Endothelial cell of umbilical vein (primary cell): Measurements from ENCODE around the gene KIF17. TPM values are rescaled to one million over a fixed set of nuclear protein-coding genes. Genes with fewer than 3 reads are reported as not detected.

Experiments used
- BruUV-seq: library from RNA; stranded (reverse); fragments of 400-500 nt; replicated peaks from 2 replicates; lab custom pipeline; 2021; lab: Mats Ljungman, UMichigan
- CTCF ChIA-PET: fragments of 300-600, 350-600 bp; sonication (Branson Sonifier 250); formaldehyde crosslinking; loops from one replicate; lab custom pipeline; 2021; ENCODE audit warnings: antibody characterized with exemption, inconsistent platforms; lab: Charles Lee
- POLR2A ChIA-PET: fragments of 300-600, 350-600 bp; sonication (Branson Sonifier 250); formaldehyde crosslinking; loops from one replicate; lab custom pipeline; 2021; ENCODE audit warnings: antibody characterized with exemption, inconsistent platforms; lab: Charles Lee
- DNase-seq: peaks from one replicate; pipeline ENCODE4 v3.0.0-alpha.2; 2011; ENCODE audit warnings: low read depth, low spot score
- FAIRE-seq: peaks from 2 replicates; lab custom pipeline; 2011; peaks lifted over from hg19 to GRCh38; lab: Jason Lieb, UNC
- H2AFZ ChIP-seq: 2 replicates; pipeline ENCODE4 v1.6.0; 2012; ENCODE audit warnings: low read depth, low read length, control low read depth, inconsistent platforms
- H3K27ac ChIP-seq: 2 replicates; pipeline ENCODE4 v1.5.1; 2011; ENCODE audit warnings: low read depth, mild to moderate bottlenecking, control low read depth, low read length, moderate library complexity; ENCODE audit not compliant: insufficient read depth
- H3K27me3 ChIP-seq, 2 experiments: 2 replicates each; pipeline versions ENCODE4 v1.6.0 to v1.6.1; 2011; ENCODE audit warnings: low read length in 2 of 2, mixed read lengths in 1 of 2; ENCODE audit not compliant: control insufficient read depth in 2 of 2, insufficient read depth in 2 of 2
- H3K36me3 ChIP-seq, 2 experiments: 2 replicates in 1 of 2; 3 replicates in 1 of 2; pipeline ENCODE4 v1.5.1; 2011; ENCODE audit warnings: low read length in 2 of 2, mild to moderate bottlenecking in 1 of 2, moderate library complexity in 1 of 2; ENCODE audit not compliant: control insufficient read depth in 2 of 2, insufficient read depth in 2 of 2; ENCODE audit errors: extremely low read depth in 1 of 2
- H3K4me1 ChIP-seq: 3 replicates; pipeline ENCODE4 v1.5.1; 2011; ENCODE audit warnings: mild to moderate bottlenecking, low read length; ENCODE audit not compliant: control insufficient read depth, insufficient read depth; ENCODE audit errors: extremely low read depth
- H3K4me2 ChIP-seq: 2 replicates; pipeline ENCODE4 v1.6.1; 2011; ENCODE audit warnings: low read length, control low read depth, mixed read lengths; ENCODE audit not compliant: insufficient read depth
- H3K4me3 ChIP-seq, 3 experiments: fragments of 200-600 bp in 1 of 3; sonication (generic), shearing (Covaris generic) in 1 of 3; replicated peaks in 1 of 3; 2 replicates each; pipeline ENCODE4 v1.5.1; 2011 to 2016; ENCODE audit warnings: control low read depth in 3 of 3, low read length in 3 of 3, mild to moderate bottlenecking in 2 of 3, inconsistent platforms in 1 of 3, low read depth in 1 of 3, moderate library complexity in 1 of 3; ENCODE audit not compliant: insufficient read depth in 1 of 3
- H3K79me2 ChIP-seq: 2 replicates; pipeline ENCODE4 v1.6.0; 2012; ENCODE audit warnings: low read length, inconsistent platforms; ENCODE audit not compliant: control insufficient read depth, insufficient read depth
- H3K9ac ChIP-seq: replicated peaks from 2 replicates; pipeline ENCODE3; 2011; ENCODE audit warnings: low read length, control low read depth; ENCODE audit not compliant: insufficient read depth; ENCODE audit errors: extremely low read depth
- H3K9me1 ChIP-seq: replicated peaks from 3 replicates; pipeline ENCODE4 v1.6.0; 2011; ENCODE audit warnings: mild to moderate bottlenecking, low read length; ENCODE audit not compliant: control insufficient read depth, insufficient read depth; ENCODE audit errors: extremely low read depth
- H3K9me3 ChIP-seq: replicated peaks from 2 replicates; pipeline ENCODE4 v1.5.1; 2012; ENCODE audit warnings: low read length, inconsistent platforms; ENCODE audit not compliant: control insufficient read depth, insufficient read depth
- H4K20me1 ChIP-seq: replicated peaks from 2 replicates; pipeline ENCODE3; 2011; ENCODE audit warnings: mild to moderate bottlenecking, low read length; ENCODE audit not compliant: control insufficient read depth, insufficient read depth; ENCODE audit errors: extremely low read depth
- EZH2 ChIP-seq: IDR thresholded peaks from 2 replicates; pipeline ENCODE4 v1.6.1; 2012; ENCODE audit warnings: borderline replicate concordance, low read depth, mild to moderate bottlenecking, moderate library complexity, low read length, inconsistent platforms; ENCODE audit not compliant: severe bottlenecking
- GATA2 ChIP-seq: IDR thresholded peaks from 2 replicates; pipeline ENCODE4 v1.7.0; 2011; ENCODE audit warnings: low read depth, mild to moderate bottlenecking, moderate library complexity, mixed read lengths, low read length; ENCODE audit not compliant: insufficient read length, insufficient read depth
- POLR2A ChIP-seq: IDR thresholded peaks from 2 replicates; pipeline ENCODE4 v1.6.1; 2012; ENCODE audit warnings: low read depth, mild to moderate bottlenecking, control low read depth, low read length
- POLR2AphosphoS5 ChIP-seq: IDR thresholded peaks from 2 replicates; pipeline ENCODE4 v1.6.1; 2012; ENCODE audit warnings: low read depth, mild to moderate bottlenecking, control low read depth, low read length, moderate library complexity; ENCODE audit not compliant: insufficient read depth
- dilution Hi-C: fragments of 300-500 bp; cut with MboI; formaldehyde crosslinking; loops from one replicate; pipeline ENCODE4 v1.15.0; 2019; ENCODE audit warnings: low sequenced_read_pairs; ENCODE audit not compliant: extremely low pct_ligation_motif_present
- intact Hi-C: fragments of 100-400 bp; cut with micrococcal nuclease; formaldehyde crosslinking; loops from one replicate; pipeline ENCODE4 v1.10.0; 2022
- polyA plus RNA-seq, 4 experiments: library from polyadenylated mRNA; depleted of rRNA in 3 of 4; stranded (reverse) in 3 of 4; unstranded in 1 of 4; fragments of >200 nt; gene quantifications; 2 replicates each; pipeline versions ENCODE4 v1.2.1 to v1.2.3, GENCODE V29; 2011 to 2012; ENCODE audit warnings: missing spikeins in 1 of 4
- total RNA-seq: library from RNA; stranded (reverse); gene quantifications from 2 replicates; pipeline ENCODE4 v1.2.3, GENCODE V29; 2021
- TF ChIP-seq, protein P1 (sequence below): IDR thresholded peaks from 2 replicates; pipeline ENCODE4 v1.6.1; 2011; ENCODE audit not compliant: insufficient read depth, insufficient read length

Gene KIF17
- total and polyA plus RNA-seq, 2 donors (not counting 3 experiments of a cell fraction or from before 2014, with no cell fraction given), result 1.1 to 1.5 TPM

DNA sequence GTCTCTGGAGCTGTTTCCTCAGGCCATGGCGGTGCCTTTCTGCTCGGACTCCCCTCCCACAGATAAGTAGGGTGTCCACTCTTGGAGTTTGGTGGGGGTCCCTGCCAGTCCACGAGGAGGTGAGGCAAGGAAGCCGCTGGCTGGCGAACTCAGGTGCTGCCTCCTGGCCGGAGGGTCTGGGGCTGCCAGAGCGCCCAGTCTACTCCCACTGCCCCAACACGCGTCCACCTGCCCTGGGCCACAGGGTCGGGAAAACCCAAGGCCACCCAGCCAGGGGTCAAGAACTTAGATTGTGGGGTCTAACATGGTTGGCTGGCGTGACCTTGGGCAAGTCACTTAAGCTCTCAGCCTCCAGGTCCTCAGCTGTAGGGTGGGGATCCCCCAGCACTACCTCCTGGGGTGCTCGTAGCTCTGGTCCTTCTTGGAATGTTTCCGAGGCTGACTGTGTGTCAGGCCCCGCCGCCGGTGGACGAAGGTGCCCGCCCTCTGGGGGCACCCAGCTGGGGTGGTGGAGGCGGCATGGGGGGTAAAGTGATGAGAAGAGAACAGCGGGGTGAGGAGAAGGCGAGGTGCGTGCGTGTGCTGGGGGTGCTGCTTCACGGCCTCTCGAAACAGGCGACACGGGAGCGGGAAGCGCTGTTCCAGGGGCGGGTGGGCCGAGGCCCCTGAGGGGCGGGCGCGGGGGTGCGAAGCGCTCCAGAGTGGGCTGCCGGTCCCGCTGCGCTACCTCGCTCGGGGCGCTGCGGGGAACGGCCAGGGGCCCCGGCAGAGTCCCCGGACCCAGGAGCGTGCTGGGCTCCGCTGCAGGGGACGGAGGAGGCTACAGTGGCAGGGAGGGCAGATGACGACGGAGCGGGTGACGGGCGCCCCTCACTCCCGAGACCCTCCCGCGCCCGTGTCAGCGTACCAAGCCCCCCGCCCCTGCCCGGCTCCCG, 13.5 kb upstream of the KIF17 start:
- H3K27ac ChIP-seq, result no peak overlapping the region
- TF ChIP-seq POLR2A (no peak), EZH2 (peak; percentile 54)
- BruUV-seq, result no TSS peak
- peak overlapping the region; percentile 19 for H2AFZ ChIP-seq
- no peaks in the 10 kb centered on the region for H3K9me1 ChIP-seq
- CTCF ChIA-PET, result interaction anchor here (1.4 to 2.5 kb wide), 4 partner anchors 34 to 156 kb away, joined by 4 to 18 read pairs (median 6); no protein-coding TSS in a partner anchor
- H3K4me3 ChIP-seq, result peak overlapping the region in 1 of 3 experiments; percentile 42
- no peaks in the 10 kb centered on the region for H4K20me1 ChIP-seq
- no peaks in the 10 kb centered on the region for H3K36me3 ChIP-seq
- H3K4me1 ChIP-seq, result peaks cover 14% of the 10 kb centered on the region
- H3K9me3 ChIP-seq, result no peaks in the 10 kb centered on the region
- H3K9ac ChIP-seq, result no peak overlapping the region
- POLR2A ChIA-PET, result no interaction called here
- H3K79me2 ChIP-seq, result no peaks in the 10 kb centered on the region
- peak overlapping the region; percentile 76 for H3K4me2 ChIP-seq
- DNase-seq (no peak), FAIRE-seq (no peak)
- intact Hi-C loops, result no loop called here
- dilution Hi-C loops, result no loop called here
- peaks cover 7 to 16% of the 10 kb centered on the region in 2 experiments for H3K27me3 ChIP-seq

DNA sequence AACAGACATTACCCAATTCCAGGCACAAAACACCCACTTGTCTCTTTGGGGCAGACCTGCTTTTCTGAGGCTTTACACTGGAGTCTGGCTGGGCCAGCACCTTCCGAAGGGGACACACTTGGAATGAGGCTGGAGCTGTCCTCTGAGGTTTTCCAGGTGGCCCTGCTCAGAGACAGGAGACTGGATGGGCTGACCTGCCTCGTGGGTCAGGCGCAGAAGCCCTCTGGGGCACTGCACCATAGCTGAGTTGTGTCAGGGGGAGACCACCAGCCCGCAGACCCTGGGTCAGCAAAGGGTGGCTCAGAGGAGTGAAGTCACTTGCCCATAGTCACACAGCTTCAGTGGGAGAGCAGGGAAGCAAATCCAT, 12.9 kb upstream of the KIF17 start:
- dilution Hi-C loops, result no loop called here
- Histone ChIP-seq H3K9me3 (no peaks in the 10 kb centered on the region), H2AFZ (no peak overlapping the region), H3K9me1 (no peaks in the 10 kb centered on the region), H3K27me3 (peaks cover 7 to 16% of the 10 kb centered on the region in 2 experiments), H3K4me1 (peaks cover 14% of the 10 kb centered on the region), H3K36me3 (no peaks in the 10 kb centered on the region), H3K9ac (no peak overlapping the region), H4K20me1 (no peaks in the 10 kb centered on the region), H3K79me2 (no peaks in the 10 kb centered on the region), H3K4me3 (no peak overlapping the region), H3K4me2 (no peak overlapping the region), H3K27ac (no peak overlapping the region)
- intact Hi-C loops, result no loop called here
- DNase-seq, result no peak
- POLR2A ChIA-PET, result no interaction called here
- FAIRE-seq, result no peak
- no peak for TF ChIP-seq POLR2AphosphoS5
- TF ChIP-seq GATA2, result no peak
- TF ChIP-seq, protein P1, sequence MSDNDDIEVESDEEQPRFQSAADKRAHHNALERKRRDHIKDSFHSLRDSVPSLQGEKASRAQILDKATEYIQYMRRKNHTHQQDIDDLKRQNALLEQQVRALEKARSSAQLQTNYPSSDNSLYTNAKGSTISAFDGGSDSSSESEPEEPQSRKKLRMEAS, result no peak
- CTCF ChIA-PET, result interaction anchor here (1.4 kb wide), 1 partner anchor 34 kb away, joined by 6 read pairs; no protein-coding TSS in a partner anchor
- no TSS peak for BruUV-seq
